WERI-Rb-1 (cell line): Measurements from ENCODE around the gene GABRR3.
A peak's percentile ranks its signal among the peaks of the same experiment; 100 is the strongest.

Source experiments
- DNase-seq: peaks from one replicate; pipeline ENCODE4 v3.0.0-alpha.2; 2020
- H3K27ac ChIP-seq: fragments of 250-450 bp; sonication (Bioruptor Pico); 2 replicates; pipeline ENCODE4 v1.5.1; 2020; ENCODE audit warnings: mild to moderate bottlenecking, moderate library complexity
- H3K27me3 ChIP-seq: fragments of 250-450 bp; sonication (Bioruptor Pico); 2 replicates; pipeline ENCODE4 v1.5.1; 2021; ENCODE audit warnings: mild to moderate bottlenecking, low read depth, moderate library complexity; ENCODE audit not compliant: insufficient read depth, severe bottlenecking
- H3K36me3 ChIP-seq: fragments of 250-450 bp; sonication (Bioruptor Pico); 2 replicates; pipeline ENCODE4 v1.5.1; 2020; ENCODE audit warnings: mild to moderate bottlenecking, moderate library complexity
- H3K4me3 ChIP-seq: 2 replicates; pipeline ENCODE4 v1.5.1; 2011; ENCODE audit warnings: low read depth, mild to moderate bottlenecking, control low read depth, low read length
- H3K9me3 ChIP-seq: fragments of 250-450 bp; sonication (Bioruptor Pico); 2 replicates; pipeline ENCODE4 v1.5.1; 2021; ENCODE audit warnings: mild to moderate bottlenecking, moderate library complexity; ENCODE audit not compliant: severe bottlenecking
- TF ChIP-seq, protein P1 (sequence below): IDR thresholded peaks from 2 replicates; pipeline ENCODE4 v1.5.1; 2011; ENCODE audit warnings: low read depth, mild to moderate bottlenecking, control low read depth, inconsistent platforms, low read length

The GABRR3 gene

DNA sequence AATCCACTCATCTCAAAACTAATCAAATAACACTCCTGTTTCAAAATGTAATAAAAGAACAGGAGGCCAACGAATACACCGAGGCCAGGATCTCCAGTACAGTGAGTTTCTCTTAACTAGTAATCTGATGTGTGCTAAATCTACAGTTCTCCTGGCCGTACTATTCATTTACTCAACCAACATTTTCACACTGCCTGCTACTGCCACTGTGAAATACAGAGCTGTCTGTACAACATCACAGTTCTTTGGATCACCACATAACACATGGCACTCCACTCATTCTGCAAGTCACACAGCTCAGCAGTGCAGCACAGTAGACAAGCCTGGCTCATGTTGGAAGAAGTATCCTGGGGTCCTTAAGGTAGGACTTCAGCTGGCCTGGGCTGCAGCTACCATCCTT, 84.8 kb downstream of the GABRR3 start:
- TF ChIP-seq, protein P1, sequence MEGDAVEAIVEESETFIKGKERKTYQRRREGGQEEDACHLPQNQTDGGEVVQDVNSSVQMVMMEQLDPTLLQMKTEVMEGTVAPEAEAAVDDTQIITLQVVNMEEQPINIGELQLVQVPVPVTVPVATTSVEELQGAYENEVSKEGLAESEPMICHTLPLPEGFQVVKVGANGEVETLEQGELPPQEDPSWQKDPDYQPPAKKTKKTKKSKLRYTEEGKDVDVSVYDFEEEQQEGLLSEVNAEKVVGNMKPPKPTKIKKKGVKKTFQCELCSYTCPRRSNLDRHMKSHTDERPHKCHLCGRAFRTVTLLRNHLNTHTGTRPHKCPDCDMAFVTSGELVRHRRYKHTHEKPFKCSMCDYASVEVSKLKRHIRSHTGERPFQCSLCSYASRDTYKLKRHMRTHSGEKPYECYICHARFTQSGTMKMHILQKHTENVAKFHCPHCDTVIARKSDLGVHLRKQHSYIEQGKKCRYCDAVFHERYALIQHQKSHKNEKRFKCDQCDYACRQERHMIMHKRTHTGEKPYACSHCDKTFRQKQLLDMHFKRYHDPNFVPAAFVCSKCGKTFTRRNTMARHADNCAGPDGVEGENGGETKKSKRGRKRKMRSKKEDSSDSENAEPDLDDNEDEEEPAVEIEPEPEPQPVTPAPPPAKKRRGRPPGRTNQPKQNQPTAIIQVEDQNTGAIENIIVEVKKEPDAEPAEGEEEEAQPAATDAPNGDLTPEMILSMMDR, result no peak
- H3K27ac ChIP-seq, result peak overlapping the region; percentile 50
- H3K27me3 ChIP-seq, result no peaks in the 10 kb centered on the region
- H3K36me3 ChIP-seq, result peaks cover 80% of the 10 kb centered on the region
- H3K9me3 ChIP-seq, result no peaks in the 10 kb centered on the region
- no peak for DNase-seq
- H3K4me3 ChIP-seq, result no peak overlapping the region

DNA sequence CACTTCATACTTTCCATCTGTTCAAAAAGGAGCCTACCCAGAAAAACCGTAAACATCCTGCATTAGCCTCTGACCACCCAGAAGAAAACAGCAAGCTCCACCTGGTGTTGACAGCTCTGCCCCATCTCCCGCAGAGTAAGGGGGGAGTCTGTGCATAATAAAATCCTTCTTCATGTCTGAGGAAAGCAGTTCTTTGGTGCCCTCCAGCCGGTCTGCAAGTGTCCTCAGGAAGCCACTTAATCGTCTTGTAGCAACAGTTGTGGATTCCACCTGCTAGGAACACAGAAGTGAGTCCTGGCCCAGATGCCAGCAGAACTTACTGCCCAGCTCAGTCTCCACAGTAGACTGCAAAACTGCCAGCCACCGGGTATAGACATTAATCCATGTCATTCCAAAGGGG, 85.4 kb downstream of the GABRR3 start:
- H3K9me3 ChIP-seq, result no peaks in the 10 kb centered on the region
- TF ChIP-seq, protein P1, result peak; percentile 7; the same call in 1 of the 2 replicates
- H3K27ac ChIP-seq, result peak overlapping the region; percentile 50
- no peak overlapping the region for H3K4me3 ChIP-seq
- H3K27me3 ChIP-seq, result no peaks in the 10 kb centered on the region
- peak; percentile 83 for DNase-seq
- H3K36me3 ChIP-seq, result peaks cover 82% of the 10 kb centered on the region

DNA sequence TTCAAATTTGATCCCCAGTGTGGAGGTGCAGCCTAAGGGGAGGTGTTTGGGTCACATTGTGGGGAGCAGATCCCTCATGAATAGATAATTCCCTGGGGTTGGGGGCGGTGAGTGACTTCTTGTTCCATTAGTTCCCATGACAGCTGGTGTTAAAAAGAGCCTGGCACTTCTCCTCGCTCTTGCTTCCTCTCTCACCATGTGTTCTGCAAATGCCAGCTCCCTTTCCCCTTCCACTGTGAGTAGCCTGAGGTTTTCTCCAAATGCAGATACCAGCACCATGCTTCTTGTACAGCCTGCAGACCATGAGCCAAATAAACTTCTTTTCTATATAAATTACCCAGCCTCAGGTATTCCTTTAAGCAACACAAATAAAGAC, 86.0 kb downstream of the GABRR3 start:
- no peak for DNase-seq
- Histone ChIP-seq H3K4me3 (no peak overlapping the region), H3K36me3 (peaks cover 84% of the 10 kb centered on the region), H3K27me3 (no peaks in the 10 kb centered on the region), H3K27ac (peak overlapping the region; percentile 43), H3K9me3 (no peaks in the 10 kb centered on the region)
- TF ChIP-seq, protein P1, result no peak

DNA sequence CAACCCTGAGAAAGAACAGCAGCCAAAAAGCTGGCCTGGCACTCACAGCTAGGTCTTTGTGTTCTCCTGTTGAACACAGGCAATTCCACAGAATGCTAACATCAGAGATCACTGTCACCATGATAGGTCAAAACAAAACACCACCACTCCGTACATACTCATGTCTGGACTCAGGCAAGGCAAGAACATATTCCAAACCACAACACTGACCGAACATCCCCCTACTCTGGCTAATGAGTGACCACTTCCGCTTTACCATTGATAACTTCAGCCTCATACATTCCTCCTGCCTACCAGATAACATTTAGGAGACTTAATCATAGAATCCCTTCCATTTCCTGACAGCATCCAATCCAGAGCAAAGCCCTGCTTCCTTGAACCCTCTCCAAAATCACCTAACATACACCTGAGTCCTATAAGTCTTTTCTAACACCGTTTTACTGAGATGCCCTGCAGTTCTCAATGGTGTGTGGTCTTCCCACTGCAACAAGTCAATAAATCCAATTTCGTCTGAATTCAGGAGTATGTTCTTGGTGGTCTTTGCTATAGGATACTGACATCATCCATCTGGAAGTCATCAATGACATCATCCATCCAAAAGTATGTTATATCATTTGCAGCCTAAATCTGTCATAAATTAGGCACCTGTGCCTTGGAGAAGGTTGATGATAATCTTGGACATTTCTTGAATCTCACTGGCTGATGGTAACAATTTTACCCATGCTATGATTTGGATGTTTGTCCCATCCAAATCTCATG, 86.6 kb downstream of the GABRR3 start:
- DNase-seq, result no peak
- Histone ChIP-seq H3K27me3 (no peaks in the 10 kb centered on the region), H3K36me3 (peaks cover 84% of the 10 kb centered on the region), H3K9me3 (no peaks in the 10 kb centered on the region), H3K4me3 (no peak overlapping the region), H3K27ac (no peak overlapping the region; the same call in 1 of the 2 replicates)
- TF ChIP-seq, protein P1, result no peak

DNA sequence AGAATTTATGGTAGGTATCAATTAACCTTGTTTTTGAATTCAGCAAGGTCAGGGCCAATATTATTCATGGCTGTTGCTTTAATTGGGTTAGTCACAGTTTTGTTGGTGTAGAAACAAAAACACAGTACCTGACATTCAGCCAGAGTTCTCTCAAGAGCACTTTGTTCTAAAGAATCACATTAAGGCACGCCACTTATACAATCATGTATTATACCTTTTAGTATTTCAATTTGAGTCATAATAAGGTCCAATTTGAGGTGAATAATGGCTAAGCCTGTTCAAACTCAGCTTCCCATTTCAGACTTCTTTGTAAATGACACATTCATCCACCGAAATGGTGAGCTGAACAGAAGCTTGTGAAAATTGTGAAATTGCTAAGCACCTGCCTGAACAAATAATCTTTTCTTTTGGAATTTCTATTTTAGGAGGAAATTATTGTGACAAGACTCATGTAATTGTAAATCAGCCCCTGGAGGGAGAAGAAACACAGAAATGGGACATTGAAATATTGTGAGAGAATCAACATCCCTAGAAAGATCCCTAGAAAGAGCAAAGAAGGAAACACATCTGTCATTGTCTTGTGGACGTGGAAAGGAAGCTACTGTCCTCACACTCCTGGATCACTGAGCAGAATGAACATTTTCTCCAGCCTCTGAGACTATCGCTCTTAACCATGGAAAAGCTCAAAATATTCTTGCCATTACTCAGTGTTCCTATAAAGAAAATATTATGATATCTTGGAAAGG, 92.1 kb downstream of the GABRR3 start:
- DNase-seq, result no peak
- H3K36me3 ChIP-seq, result peaks cover 72% of the 10 kb centered on the region

More for the DNA sequence above, 92.1 kb downstream of the GABRR3 start:
- Histone ChIP-seq H3K9me3 (no peaks in the 10 kb centered on the region), H3K27ac (no peak overlapping the region), H3K27me3 (no peaks in the 10 kb centered on the region), H3K4me3 (no peak overlapping the region)
- TF ChIP-seq, protein P1, result no peak
